ENCODE results near the gene RASGRF2.

The RASGRF2 gene

GRCh38 chr5:81081461-81081835 is 121.3 kb downstream of the RASGRF2 start:
- Histone ChIP-seq H3K36me3 (ENCODE audit: insufficient read depth, low read length) (no peaks in the 10 kb centered on the region), H3F3A (ENCODE audit: low read depth) (no peaks in the 10 kb centered on the region), H3K4me1 (ENCODE audit: insufficient read depth, low read length, poor library complexity, severe bottlenecking) (peaks cover 3% of the 10 kb centered on the region)

GRCh38 chr5:81086881-81087281 is 126.7 kb downstream of the RASGRF2 start:
- Histone ChIP-seq H3K9me2 (replicated peaks; ENCODE audit: low read depth, low read length) (no peaks in the 10 kb centered on the region), H4K20me1 (ENCODE audit: insufficient read depth, low read length, poor library complexity, severe bottlenecking) (no peaks in the 10 kb centered on the region), H3K9ac (ENCODE audit: low read depth, low read length, poor library complexity, severe bottlenecking) (no peak overlapping the region), H3K9me3 (ENCODE audit: insufficient read depth, low read depth, low read length) (no peaks in the 10 kb centered on the region), H3K4me1 (ENCODE audit: insufficient read depth, low read length, poor library complexity, severe bottlenecking) (peaks cover 5% of the 10 kb centered on the region), H3K79me2 (ENCODE audit: insufficient read depth, low read length) (no peaks in the 10 kb centered on the region), H3K4me2 (ENCODE audit: low read depth, low read length, poor library complexity, severe bottlenecking) (no peak overlapping the region), H3K36me3 (ENCODE audit: insufficient read depth, low read length) (no peaks in the 10 kb centered on the region), H3K4me3 (ENCODE audit: low read length, poor library complexity, severe bottlenecking) (no peak overlapping the region), H3K27me3 (ENCODE audit: insufficient read depth, low read length, poor library complexity, severe bottlenecking) (no peaks in the 10 kb centered on the region), H2AFZ (ENCODE audit: low read length) (no peak overlapping the region), H3F3A (ENCODE audit: low read depth) (no peaks in the 10 kb centered on the region)
- TF ChIP-seq EZH2phosphoT487 (IDR thresholded peaks at IDR 0.05; ENCODE audit: borderline replicate concordance) (no peak), CTCF (conservative IDR thresholded peaks at IDR 0.05; ENCODE audit: low read length) (no peak)

More at GRCh38 chr5:81081461-81081835, 121.3 kb downstream of the RASGRF2 start:
- Histone ChIP-seq H4K20me1 (ENCODE audit: insufficient read depth, low read length, poor library complexity, severe bottlenecking) (no peaks in the 10 kb centered on the region), H3K27me3 (ENCODE audit: insufficient read depth, low read length, poor library complexity, severe bottlenecking) (no peaks in the 10 kb centered on the region), H3K4me2 (ENCODE audit: low read depth, low read length, poor library complexity, severe bottlenecking) (no peak overlapping the region), H3K9me3 (ENCODE audit: insufficient read depth, low read depth, low read length) (no peaks in the 10 kb centered on the region), H3K79me2 (ENCODE audit: insufficient read depth, low read length) (no peaks in the 10 kb centered on the region), H3K9me2 (replicated peaks; ENCODE audit: low read depth, low read length) (no peaks in the 10 kb centered on the region), H3K9ac (ENCODE audit: low read depth, low read length, poor library complexity, severe bottlenecking) (no peak overlapping the region), H2AFZ (ENCODE audit: low read length) (no peak overlapping the region), H3K4me3 (ENCODE audit: low read length, poor library complexity, severe bottlenecking) (no peak overlapping the region)
- no peak for TF ChIP-seq CTCF (conservative IDR thresholded peaks at IDR 0.05; ENCODE audit: low read length)
- no peak for TF ChIP-seq EZH2phosphoT487 (IDR thresholded peaks at IDR 0.05; ENCODE audit: borderline replicate concordance)

- Histone ChIP-seq H3K4me2 (ENCODE audit: low read depth, low read length, poor library complexity, severe bottlenecking) (no peak overlapping the region), H3K79me2 (ENCODE audit: insufficient read depth, low read length) (no peaks in the 10 kb centered on the region), H3K9ac (ENCODE audit: low read depth, low read length, poor library complexity, severe bottlenecking) (no peak overlapping the region), H3K9me3 (ENCODE audit: insufficient read depth, low read depth, low read length) (no peaks in the 10 kb centered on the region), H3F3A (ENCODE audit: low read depth) (no peaks in the 10 kb centered on the region), H3K27me3 (ENCODE audit: insufficient read depth, low read length, poor library complexity, severe bottlenecking) (no peaks in the 10 kb centered on the region), H3K4me3 (ENCODE audit: low read length, poor library complexity, severe bottlenecking) (no peak overlapping the region), H3K9me2 (replicated peaks; ENCODE audit: low read depth, low read length) (no peaks in the 10 kb centered on the region), H4K20me1 (ENCODE audit: insufficient read depth, low read length, poor library complexity, severe bottlenecking) (no peaks in the 10 kb centered on the region), H3K4me1 (ENCODE audit: insufficient read depth, low read length, poor library complexity, severe bottlenecking) (peaks cover 5% of the 10 kb centered on the region), H2AFZ (ENCODE audit: low read length) (no peak overlapping the region), H3K36me3 (ENCODE audit: insufficient read depth, low read length) (no peaks in the 10 kb centered on the region)
- TF ChIP-seq CTCF (conservative IDR thresholded peaks at IDR 0.05; ENCODE audit: low read length) = no peak
- no peak for TF ChIP-seq EZH2phosphoT487 (IDR thresholded peaks at IDR 0.05; ENCODE audit: borderline replicate concordance)
These were observed 131.0 kb downstream of the RASGRF2 start for GRCh38 chr5:81091199-81091598.

Data from Loucy (cell line).